NT2/D1 (cell line): ENCODE data around the gene PCDHA6.

ENCODE experiments used
- SUZ12 ChIP-seq: IDR thresholded peaks from 2 replicates; pipeline ENCODE4 v1.6.1; 2011; ENCODE audit not compliant: insufficient read length, insufficient read depth; ENCODE audit errors: extremely low read depth
- YY1 ChIP-seq: IDR thresholded peaks from 2 replicates; pipeline ENCODE4 v1.6.1; 2011; ENCODE audit not compliant: insufficient read length, insufficient read depth
- ZNF274 ChIP-seq: IDR thresholded peaks from 2 replicates; pipeline ENCODE4 v1.6.1; 2011; ENCODE audit warnings: mild to moderate bottlenecking, low read depth, low read length

GRCh38 chr5:140791089-140791488, 36.7 kb upstream of the PCDHA6 start:
- no peak for TF ChIP-seq YY1
- TF ChIP-seq ZNF274 = no peak
- TF ChIP-seq SUZ12 = no peak
